Adrenal gland (tissue), 5 donors: Measurements from ENCODE around the gene AIFM2.

Experiments used
- CTCF ChIP-seq, 6 experiments: fragments of 450-650 bp in 4 of 6; fragments of 200-600 bp in 2 of 6; sonication (generic) in 1 of 6; IDR thresholded peaks; 1 replicate in 5 of 6; 2 replicates in 1 of 6; pipeline versions ENCODE4 v1.5.1 to v1.8.0; 2016 to 2021; ENCODE audit warnings: antibody characterized with exemption in 6 of 6, mild to moderate bottlenecking in 2 of 6, moderate library complexity in 1 of 6
- POLR2A ChIP-seq, 2 donors: fragments of 450-650 bp; IDR thresholded peaks; one replicate each; pipeline ENCODE4 v1.6.1; 2017; ENCODE audit warnings: antibody characterized with exemption in 2 of 2, mild to moderate bottlenecking in 2 of 2, moderate library complexity in 1 of 2
- donor health status: DM: no; HTN: no; CAD: no.

- TF ChIP-seq CTCF (IDR thresholded peaks at IDR 0.05): no peak
- no peak for TF ChIP-seq POLR2A (IDR thresholded peaks at IDR 0.05)
Observed at GRCh38 chr10:70087616-70088307, 44.9 kb downstream of the AIFM2 start.
